K562 (cell line): ENCODE measurements around the gene THAP2. TPM values are rescaled to one million over a fixed set of nuclear protein-coding genes. Genes with fewer than 3 reads are reported as not detected.
A peak's percentile ranks its signal among the peaks of the same experiment; 100 is the strongest.

Experiments
- ARHGAP35 ChIP-seq: fragments of 450-650 bp; IDR thresholded peaks from 2 replicates; pipeline ENCODE4 v1.6.1; 2018; ENCODE audit not compliant: partially characterized antibody
- ATF4 ChIP-seq: fragments of 450-650 bp; formaldehyde crosslinking; IDR thresholded peaks from 2 replicates; pipeline ENCODE4 v1.4.0; 2022; ENCODE audit warnings: mild to moderate bottlenecking, moderate library complexity
- CREB3L1 ChIP-seq: fragments of 450-650 bp; IDR thresholded peaks from 2 replicates; pipeline ENCODE4 v1.6.1; 2014; ENCODE audit warnings: low read depth, mild to moderate bottlenecking, moderate library complexity, borderline replicate concordance
- DLX4 ChIP-seq: fragments of 250-450 bp; sonication (Bioruptor Pico); IDR thresholded peaks from 2 replicates; pipeline ENCODE4 v1.6.1; 2021; ENCODE audit warnings: mild to moderate bottlenecking
- MAZ ChIP-seq, 2 experiments: fragments of 450-650 bp in 1 of 2; sonication (generic) in 1 of 2; formaldehyde crosslinking; IDR thresholded peaks in 1 of 2; conservative IDR thresholded peaks in 1 of 2; 2 replicates each; pipeline versions ENCODE4 v1.4.0 to v1.5.0; 2020; ENCODE audit warnings: mild to moderate bottlenecking in 1 of 2, missing genetic modification reagents in 1 of 2
- RBBP5 ChIP-seq: fragments of 200-600 bp; sonication (generic); IDR thresholded peaks from 2 replicates; pipeline ENCODE4 v1.6.1; 2012; ENCODE audit warnings: borderline replicate concordance, mild to moderate bottlenecking, low read length, control low read depth, inconsistent platforms; ENCODE audit not compliant: insufficient read depth, poor library complexity, severe bottlenecking
- RBM34 ChIP-seq: fragments of 200-400 bp; formaldehyde crosslinking; IDR thresholded peaks from 2 replicates; pipeline ENCODE4 v1.6.1; 2018; ENCODE audit warnings: low read length, borderline replicate concordance; ENCODE audit not compliant: insufficient read depth
- RERE ChIP-seq: sonication (generic); formaldehyde crosslinking; IDR thresholded peaks from 2 replicates; pipeline ENCODE4 v1.8.0; 2023; ENCODE audit warnings: missing genetic modification reagents, mild to moderate bottlenecking, borderline replicate concordance
- SFPQ ChIP-seq: fragments of 200-400 bp; formaldehyde crosslinking; IDR thresholded peaks from 2 replicates; pipeline ENCODE4 v1.6.1; 2017; ENCODE audit warnings: mild to moderate bottlenecking, low read depth, low read length, moderate library complexity
- TBL1XR1 ChIP-seq, 2 experiments: IDR thresholded peaks; 2 replicates each; pipeline ENCODE4 v1.6.1; 2012; ENCODE audit warnings: improper control_type of control experiment in 2 of 2, low read length in 2 of 2, mild to moderate bottlenecking in 1 of 2
- U2AF1 ChIP-seq: fragments of 200-400 bp; formaldehyde crosslinking; optimal IDR thresholded peaks from 2 replicates; pipeline ENCODE3; 2017; ENCODE audit warnings: mild to moderate bottlenecking, low read depth, low read length, moderate library complexity
- ZNF24 ChIP-seq: fragments of 450-650 bp; IDR thresholded peaks from 2 replicates; pipeline ENCODE4 v1.6.1; 2016
- ZNF780A ChIP-seq: fragments of 250-450 bp; sonication (Bioruptor Pico); IDR thresholded peaks from 2 replicates; pipeline ENCODE4 v1.5.0; 2021; ENCODE audit warnings: mild to moderate bottlenecking
- polyA plus RNA-seq, 8 experiments: library from polyadenylated mRNA; depleted of rRNA in 4 of 8; stranded (reverse) in 5 of 8; unstranded in 3 of 8; fragments of >200 nt; fragmentation: Nextera tagmentation in 2 of 8; fragmentation: Illumina TruSeq in 1 of 8; extraction: Ambion mirVana in 2 of 8; extraction: Trizol in 1 of 8; gene quantifications; 2 replicates each; pipeline versions ENCODE4 v1.2.1 to v1.2.3, GENCODE V29; 2011 to 2014; ENCODE audit warnings: inconsistent platforms in 1 of 8, missing spikeins in 1 of 8
- total RNA-seq, 7 experiments: library from RNA; depleted of rRNA in 6 of 7; stranded (reverse); fragments of >200 nt in 6 of 7; fragmentation: Illumina TruSeq in 2 of 7; extraction: Trizol in 2 of 7; gene quantifications; 2 replicates each; pipeline versions ENCODE4 v1.2.1 to v1.2.3, GENCODE V29; 2011 to 2021; ENCODE audit warnings: low replicate concordance in 1 of 7

Gene THAP2
- total and polyA plus RNA-seq, 9 of the 15 experiments (the other 6 are each of a cell fraction or from before 2014, with no cell fraction given) = 1.8 to 18.9 (median 7.3) TPM

GRCh38 chr12:71685914-71686657, 22.0 kb downstream of the THAP2 start, which contains the start of gene TMEM19 (continued):
- TF ChIP-seq RERE (no peak), RBM34 (peak; percentile 66; the same call in 1 of the 2 replicates), RBBP5 (peak; percentile 92), MAZ (CRISPR knock-in tag; conservative IDR thresholded peaks at IDR 0.05 in 1 of 2, IDR thresholded peaks at IDR 0.05 in 1 of 2) (peak; percentile 88 to 90), ZNF24 (no peak; the same call in 1 of the 2 replicates), ARHGAP35 (no peak), SFPQ (no peak), DLX4 (CRISPR knock-in tag) (no peak), TBL1XR1 (IDR thresholded peaks at IDR 0.05; ENCODE audit: low read length in 2 of 2) (peak in 1 of 2 experiments; percentile 32; a peak in 1 of 4 replicates), ZNF780A (CRISPR knock-in tag) (no peak), CREB3L1 (peak; percentile 50; the same call in 1 of the 2 replicates), U2AF1 (peak; percentile 76), ATF4 (CRISPR knock-in tag) (0 out of 2 replicates have a peak, but pooled peaks have one; percentile 36)
